OCI-LY1 (cell line): ENCODE measurements around the gene IL20RB.

Source experiments
- CTCF ChIP-seq: fragments of 200-600 bp; sonication (generic), shearing (Covaris generic); IDR thresholded peaks from 2 replicates; pipeline ENCODE4 v1.5.1; 2017; ENCODE audit warnings: mild to moderate bottlenecking, antibody characterized with exemption, low read length, moderate library complexity, mixed read lengths
- EZH2 ChIP-seq: fragments of 200-600 bp; sonication (generic), shearing (Covaris generic); IDR thresholded peaks from 2 replicates; pipeline ENCODE4 v1.8.0; 2017; ENCODE audit warnings: borderline replicate concordance, mixed run types, mild to moderate bottlenecking, antibody characterized with exemption, low read length, moderate library complexity, mixed read lengths

- TF ChIP-seq CTCF (no peak), EZH2 (no peak)
These were observed 43.0 kb upstream of the IL20RB start for GRCh38 chr3:136914739-136915138.
